Osteoblast (primary cell): ENCODE measurements around the gene RNASET2. TPM values are rescaled to one million over a fixed set of nuclear protein-coding genes. Genes with fewer than 3 reads are reported as not detected.

Source experiments
- DNase-seq: peaks from one replicate; pipeline ENCODE4 v3.0.0; 2011; ENCODE audit warnings: low spot score, mixed read lengths; ENCODE audit not compliant: insufficient read length; ENCODE audit errors: missing footprints
- H2AFZ ChIP-seq: 2 replicates; pipeline ENCODE4 v1.6.0; 2011; ENCODE audit warnings: mild to moderate bottlenecking, low read length
- H3K27ac ChIP-seq: 2 replicates; pipeline ENCODE4 v1.5.1; 2011; ENCODE audit warnings: mild to moderate bottlenecking, low read depth, low read length, moderate library complexity
- H3K27me3 ChIP-seq: 2 replicates; pipeline ENCODE4 v1.6.0; 2012; ENCODE audit warnings: mild to moderate bottlenecking, control low read depth, inconsistent platforms, low read length, moderate library complexity; ENCODE audit not compliant: insufficient read depth
- H3K36me3 ChIP-seq: 2 replicates; pipeline ENCODE4 v1.5.1; 2011; ENCODE audit warnings: mild to moderate bottlenecking, low read length, control low read depth, moderate library complexity; ENCODE audit not compliant: insufficient read depth
- H3K4me1 ChIP-seq: 2 replicates; pipeline ENCODE4 v1.5.1; 2011; ENCODE audit warnings: mild to moderate bottlenecking, low read length, control low read depth, moderate library complexity; ENCODE audit not compliant: insufficient read depth
- H3K4me2 ChIP-seq: 2 replicates; pipeline ENCODE4 v1.6.0; 2011; ENCODE audit warnings: mild to moderate bottlenecking, low read length; ENCODE audit not compliant: insufficient read depth
- H3K4me3 ChIP-seq: fragments of 200-600 bp; sonication (generic); 3 replicates; pipeline ENCODE4 v1.5.1; 2012; ENCODE audit warnings: mild to moderate bottlenecking, low read length, inconsistent platforms; ENCODE audit not compliant: insufficient read depth
- H3K79me2 ChIP-seq: 2 replicates; pipeline ENCODE4 v1.6.0; 2012; ENCODE audit warnings: mild to moderate bottlenecking, low read length, control low read depth, inconsistent platforms; ENCODE audit not compliant: insufficient read depth
- H3K9me3 ChIP-seq: 2 replicates; pipeline ENCODE4 v1.5.1; 2011; ENCODE audit warnings: low read depth, low read length, control low read depth
- H4K20me1 ChIP-seq: 2 replicates; pipeline ENCODE4 v1.6.0; 2012; ENCODE audit warnings: mild to moderate bottlenecking, low read length, control low read depth; ENCODE audit not compliant: insufficient read depth
- CTCF ChIP-seq: IDR thresholded peaks from 2 replicates; pipeline ENCODE4 v1.5.1; 2011; ENCODE audit warnings: mild to moderate bottlenecking, low read depth, low read length, moderate library complexity; ENCODE audit errors: extremely low read depth
- total RNA-seq: library from RNA; depleted of rRNA; stranded (reverse); fragments of >200 nt; gene quantifications from 2 replicates; pipeline ENCODE4 v1.2.3, GENCODE V29; 2012

The RNASET2 gene
- total RNA-seq, 1 donor, result 47.8 TPM

DNA sequence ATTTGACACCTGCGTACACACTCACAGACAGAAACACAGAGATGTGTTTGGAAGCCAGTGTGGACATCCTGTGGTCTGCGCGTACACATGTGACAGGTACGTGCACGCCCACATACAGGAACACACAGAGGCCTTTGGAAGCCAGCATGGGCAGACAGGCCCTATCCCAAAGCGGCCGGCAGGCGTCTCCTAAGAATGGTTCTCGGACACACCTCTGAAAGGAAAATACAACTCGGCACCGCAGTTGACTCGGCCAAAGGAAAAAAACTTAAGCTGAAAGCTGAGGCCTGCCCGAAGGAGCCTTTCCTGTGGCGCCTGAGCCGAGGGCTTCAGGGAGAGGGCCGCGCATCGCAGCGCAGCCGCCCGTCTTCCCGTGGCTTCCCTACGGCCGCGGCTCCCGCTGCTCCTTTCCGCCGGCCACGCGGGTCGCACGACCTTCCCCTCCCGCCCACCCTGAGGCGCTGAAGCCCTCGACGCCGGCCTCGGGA, 41.5 kb upstream of the RNASET2 start:
- Histone ChIP-seq H2AFZ (peak overlapping the region; percentile 93), H3K36me3 (peaks cover 4% of the 10 kb centered on the region), H3K9me3 (no peaks in the 10 kb centered on the region), H3K4me2 (peak overlapping the region; percentile 94), H3K4me3 (peak overlapping the region; percentile 90), H3K27ac (peak overlapping the region; percentile 56), H3K79me2 (peaks cover 77% of the 10 kb centered on the region), H3K4me1 (peaks cover 18% of the 10 kb centered on the region), H4K20me1 (peaks cover 9% of the 10 kb centered on the region), H3K27me3 (no peaks in the 10 kb centered on the region)
- TF ChIP-seq CTCF, result peak; percentile 59
- peak; percentile 91 for DNase-seq

DNA sequence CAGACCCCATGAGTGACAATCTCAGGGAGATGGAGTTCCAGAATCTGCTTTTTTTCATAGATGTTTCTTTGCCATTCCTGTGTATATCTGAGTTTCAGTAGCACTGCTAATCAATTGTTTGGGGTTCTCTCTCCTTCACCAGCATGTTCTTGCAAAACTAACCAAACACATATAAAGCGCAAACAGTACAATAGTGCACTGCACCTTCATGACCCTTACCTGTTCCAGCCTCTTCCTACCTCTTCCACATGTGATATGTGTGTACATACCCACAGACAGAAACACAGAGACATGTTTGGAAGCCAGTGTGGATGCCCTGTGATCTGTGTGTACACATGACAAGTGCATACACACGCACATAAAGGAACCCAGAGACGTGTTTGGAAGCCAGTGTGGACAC, 41.0 kb upstream of the RNASET2 start:
- H3K27me3 ChIP-seq, result no peaks in the 10 kb centered on the region
- H3K4me2 ChIP-seq, result peak overlapping the region; percentile 94
- no peak for DNase-seq
- TF ChIP-seq CTCF, result no peak
- peak overlapping the region; percentile 40 for H3K27ac ChIP-seq
- H3K79me2 ChIP-seq, result peaks cover 79% of the 10 kb centered on the region
- peaks cover 2% of the 10 kb centered on the region for H3K36me3 ChIP-seq
- peak overlapping the region; percentile 90 for H3K4me3 ChIP-seq
- peaks cover 9% of the 10 kb centered on the region for H4K20me1 ChIP-seq
- peak overlapping the region; percentile 93 for H2AFZ ChIP-seq
- peaks cover 18% of the 10 kb centered on the region for H3K4me1 ChIP-seq
- no peaks in the 10 kb centered on the region for H3K9me3 ChIP-seq

DNA sequence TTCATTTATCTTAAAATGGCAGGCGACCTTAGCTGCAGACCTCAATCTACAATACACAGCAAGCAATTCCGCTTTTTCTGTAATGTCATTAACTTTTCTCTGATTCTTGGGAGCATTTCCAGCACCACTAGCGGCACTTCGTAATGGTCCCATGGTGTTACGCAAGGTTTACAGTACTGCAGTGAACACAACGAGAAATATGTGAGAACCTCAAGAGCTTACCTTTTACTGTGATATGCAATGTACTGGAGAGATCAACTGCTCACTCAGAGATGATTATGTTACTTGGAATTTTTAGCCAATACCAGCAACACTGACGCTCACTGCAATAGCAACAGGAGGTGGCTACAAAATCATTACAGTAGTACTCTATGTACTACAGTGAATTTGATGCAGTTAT, 40.1 kb upstream of the RNASET2 start:
- no peak for TF ChIP-seq CTCF
- peaks cover 71% of the 10 kb centered on the region for H3K79me2 ChIP-seq

GRCh38 chr6:166989427-166990032, 33.2 kb upstream of the RNASET2 start:
- Histone ChIP-seq H3K4me1 (no peaks in the 10 kb centered on the region), H4K20me1 (no peaks in the 10 kb centered on the region), H3K27me3 (no peaks in the 10 kb centered on the region), H3K27ac (no peak overlapping the region), H3K4me2 (peak overlapping the region; percentile 52), H2AFZ (peak overlapping the region; percentile 60), H3K9me3 (no peaks in the 10 kb centered on the region), H3K4me3 (peak overlapping the region; percentile 42), H3K79me2 (peaks cover 50% of the 10 kb centered on the region), H3K36me3 (no peaks in the 10 kb centered on the region)
- peak; percentile 66 for TF ChIP-seq CTCF
- peak; percentile 79 for DNase-seq

More for the DNA sequence above, 40.1 kb upstream of the RNASET2 start:
- Histone ChIP-seq H3K4me3 (no peak overlapping the region), H3K9me3 (no peaks in the 10 kb centered on the region), H2AFZ (no peak overlapping the region), H3K4me2 (no peak overlapping the region), H3K27ac (no peak overlapping the region), H3K27me3 (no peaks in the 10 kb centered on the region), H4K20me1 (peaks cover 5% of the 10 kb centered on the region), H3K4me1 (peaks cover 16% of the 10 kb centered on the region), H3K36me3 (no peaks in the 10 kb centered on the region)
- DNase-seq, result no peak
